ENCODE data around the gene PXDC1.

DNA sequence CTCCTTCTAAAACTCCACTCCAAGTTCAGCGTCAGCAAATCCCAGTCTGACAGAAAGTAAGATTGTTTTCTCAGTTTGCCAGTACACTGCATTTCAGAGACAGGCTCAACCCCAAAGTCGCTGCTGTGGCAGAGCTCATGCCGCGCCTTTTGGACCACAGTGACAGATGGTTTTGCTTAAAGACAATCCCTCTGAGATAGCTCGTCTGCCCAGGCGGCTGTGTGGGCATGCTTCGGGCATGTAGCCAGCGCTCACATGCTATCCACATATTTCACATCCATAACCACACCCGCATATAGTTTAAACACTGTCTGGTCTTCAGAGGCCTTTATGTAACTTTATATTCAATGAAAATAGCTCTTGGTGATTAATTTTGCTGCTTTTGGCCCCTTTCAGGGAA, 14.7 kb upstream of the PXDC1 start:
- TF ChIP-seq, protein P1, sequence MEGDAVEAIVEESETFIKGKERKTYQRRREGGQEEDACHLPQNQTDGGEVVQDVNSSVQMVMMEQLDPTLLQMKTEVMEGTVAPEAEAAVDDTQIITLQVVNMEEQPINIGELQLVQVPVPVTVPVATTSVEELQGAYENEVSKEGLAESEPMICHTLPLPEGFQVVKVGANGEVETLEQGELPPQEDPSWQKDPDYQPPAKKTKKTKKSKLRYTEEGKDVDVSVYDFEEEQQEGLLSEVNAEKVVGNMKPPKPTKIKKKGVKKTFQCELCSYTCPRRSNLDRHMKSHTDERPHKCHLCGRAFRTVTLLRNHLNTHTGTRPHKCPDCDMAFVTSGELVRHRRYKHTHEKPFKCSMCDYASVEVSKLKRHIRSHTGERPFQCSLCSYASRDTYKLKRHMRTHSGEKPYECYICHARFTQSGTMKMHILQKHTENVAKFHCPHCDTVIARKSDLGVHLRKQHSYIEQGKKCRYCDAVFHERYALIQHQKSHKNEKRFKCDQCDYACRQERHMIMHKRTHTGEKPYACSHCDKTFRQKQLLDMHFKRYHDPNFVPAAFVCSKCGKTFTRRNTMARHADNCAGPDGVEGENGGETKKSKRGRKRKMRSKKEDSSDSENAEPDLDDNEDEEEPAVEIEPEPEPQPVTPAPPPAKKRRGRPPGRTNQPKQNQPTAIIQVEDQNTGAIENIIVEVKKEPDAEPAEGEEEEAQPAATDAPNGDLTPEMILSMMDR (IDR thresholded peaks at IDR 0.05; ENCODE audit: extremely low read depth in 1 of 2, insufficient read depth in 1 of 2, low read depth in 1 of 2, low read length in 2 of 2), result no peak
- TF ChIP-seq POLR2AphosphoS5 (IDR thresholded peaks at IDR 0.05; ENCODE audit: insufficient read depth, low read depth, low read length) (no peak), POLR2A (IDR thresholded peaks at IDR 0.05; ENCODE audit: low read depth, low read length) (no peak)

All from endothelial cell of umbilical vein (primary cell).